Peyer's patch (tissue), 4 donors: ENCODE data around the gene SGCB.

Experiments used
- CTCF ChIP-seq, 6 experiments: fragments of 450-650 bp in 4 of 6; fragments of 200-600 bp in 2 of 6; sonication (generic) in 1 of 6; IDR thresholded peaks; one replicate each; pipeline ENCODE4 v1.5.1; 2017 to 2019; ENCODE audit warnings: antibody characterized with exemption in 6 of 6, mild to moderate bottlenecking in 3 of 6, moderate library complexity in 1 of 6
- POLR2A ChIP-seq, 2 donors: fragments of 450-650 bp; IDR thresholded peaks; one replicate each; pipeline ENCODE4 v1.5.1; 2017; ENCODE audit warnings: antibody characterized with exemption in 2 of 2, mild to moderate bottlenecking in 2 of 2, moderate library complexity in 2 of 2

- TF ChIP-seq CTCF (IDR thresholded peaks at IDR 0.05) = no peak
- no peak for TF ChIP-seq POLR2A (IDR thresholded peaks at IDR 0.05)
Measured at GRCh38 chr4:52059372-52059771, 21.3 kb upstream of the SGCB start.
